OCI-LY7 (cell line): ENCODE measurements around the gene CCDC12.

Source experiments
- EZH2phosphoT487 ChIP-seq: fragments of 200-600 bp; sonication (generic); IDR thresholded peaks from 2 replicates; pipeline ENCODE4 v1.6.1; 2018; ENCODE audit warnings: low read depth, borderline replicate concordance, mild to moderate bottlenecking, mixed run types, antibody characterized with exemption, low read length, moderate library complexity, mixed read lengths
- TF ChIP-seq, protein P1 (sequence below): fragments of 200-600 bp; sonication (generic); conservative IDR thresholded peaks from 2 replicates; pipeline ENCODE4 v1.5.1; 2014; ENCODE audit warnings: mild to moderate bottlenecking, antibody characterized with exemption, low read length, moderate library complexity, mixed read lengths

DNA sequence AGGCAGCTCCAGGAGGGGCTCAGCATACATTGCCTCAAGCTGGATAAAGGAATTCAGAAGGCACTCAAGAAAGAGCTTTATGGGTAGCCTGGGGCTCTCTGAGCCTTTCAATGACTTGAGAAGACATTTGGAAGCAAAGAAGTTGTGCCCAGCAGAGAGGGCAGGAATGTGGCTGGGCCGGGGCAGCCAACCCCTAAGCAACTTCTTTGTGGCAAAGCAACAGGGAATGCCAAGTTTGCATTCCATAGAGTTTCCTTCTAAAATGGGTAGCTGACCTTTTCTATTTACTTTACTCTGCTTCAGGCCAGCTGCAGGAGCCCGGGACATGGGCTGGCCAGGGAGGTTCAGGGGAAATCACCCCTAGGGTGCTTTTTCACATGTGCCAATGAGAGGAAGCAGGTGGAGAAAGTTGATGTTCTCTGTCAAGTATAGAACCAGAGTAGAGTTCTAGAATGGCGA, 45.6 kb downstream of the CCDC12 start:
- TF ChIP-seq, protein P1, sequence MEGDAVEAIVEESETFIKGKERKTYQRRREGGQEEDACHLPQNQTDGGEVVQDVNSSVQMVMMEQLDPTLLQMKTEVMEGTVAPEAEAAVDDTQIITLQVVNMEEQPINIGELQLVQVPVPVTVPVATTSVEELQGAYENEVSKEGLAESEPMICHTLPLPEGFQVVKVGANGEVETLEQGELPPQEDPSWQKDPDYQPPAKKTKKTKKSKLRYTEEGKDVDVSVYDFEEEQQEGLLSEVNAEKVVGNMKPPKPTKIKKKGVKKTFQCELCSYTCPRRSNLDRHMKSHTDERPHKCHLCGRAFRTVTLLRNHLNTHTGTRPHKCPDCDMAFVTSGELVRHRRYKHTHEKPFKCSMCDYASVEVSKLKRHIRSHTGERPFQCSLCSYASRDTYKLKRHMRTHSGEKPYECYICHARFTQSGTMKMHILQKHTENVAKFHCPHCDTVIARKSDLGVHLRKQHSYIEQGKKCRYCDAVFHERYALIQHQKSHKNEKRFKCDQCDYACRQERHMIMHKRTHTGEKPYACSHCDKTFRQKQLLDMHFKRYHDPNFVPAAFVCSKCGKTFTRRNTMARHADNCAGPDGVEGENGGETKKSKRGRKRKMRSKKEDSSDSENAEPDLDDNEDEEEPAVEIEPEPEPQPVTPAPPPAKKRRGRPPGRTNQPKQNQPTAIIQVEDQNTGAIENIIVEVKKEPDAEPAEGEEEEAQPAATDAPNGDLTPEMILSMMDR = no peak
- TF ChIP-seq EZH2phosphoT487 = no peak
